A673 (cell line): ENCODE measurements around the gene LRRFIP1.

Source experiments
- EZH2 ChIP-seq: fragments of 200-600 bp; sonication (generic); IDR thresholded peaks from 2 replicates; pipeline ENCODE4 v1.6.1; 2017; ENCODE audit warnings: borderline replicate concordance, low read depth, mild to moderate bottlenecking, mixed read lengths, antibody characterized with exemption, low read length; ENCODE audit not compliant: poor library complexity, severe bottlenecking
- TF ChIP-seq, protein P1 (sequence below): fragments of 300-800, 200-600 bp; sonication (generic); conservative IDR thresholded peaks from 2 replicates; pipeline ENCODE4 v1.5.1; 2017; ENCODE audit warnings: low read depth, mild to moderate bottlenecking, antibody characterized with exemption, low read length, moderate library complexity, mixed read lengths

DNA sequence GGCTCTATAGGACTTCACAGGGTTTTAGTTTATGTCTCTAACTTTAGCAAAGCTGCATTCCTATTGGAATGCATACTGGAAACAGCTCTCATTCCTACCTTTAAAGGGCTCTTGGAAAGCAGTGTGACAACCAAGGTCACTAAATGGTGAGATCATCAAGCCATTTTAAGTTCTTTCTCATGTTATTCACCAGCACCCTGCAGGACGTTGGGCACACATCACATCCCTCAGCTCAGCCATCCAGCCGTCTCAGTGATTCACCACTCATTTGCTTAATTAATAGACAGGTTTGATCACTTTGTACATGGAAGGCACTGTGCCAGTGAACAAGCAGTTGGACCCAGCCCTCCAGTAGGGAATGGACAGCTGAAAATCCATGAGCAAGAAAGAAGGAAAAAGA, 139.0 kb downstream of the LRRFIP1 start:
- TF ChIP-seq, protein P1, sequence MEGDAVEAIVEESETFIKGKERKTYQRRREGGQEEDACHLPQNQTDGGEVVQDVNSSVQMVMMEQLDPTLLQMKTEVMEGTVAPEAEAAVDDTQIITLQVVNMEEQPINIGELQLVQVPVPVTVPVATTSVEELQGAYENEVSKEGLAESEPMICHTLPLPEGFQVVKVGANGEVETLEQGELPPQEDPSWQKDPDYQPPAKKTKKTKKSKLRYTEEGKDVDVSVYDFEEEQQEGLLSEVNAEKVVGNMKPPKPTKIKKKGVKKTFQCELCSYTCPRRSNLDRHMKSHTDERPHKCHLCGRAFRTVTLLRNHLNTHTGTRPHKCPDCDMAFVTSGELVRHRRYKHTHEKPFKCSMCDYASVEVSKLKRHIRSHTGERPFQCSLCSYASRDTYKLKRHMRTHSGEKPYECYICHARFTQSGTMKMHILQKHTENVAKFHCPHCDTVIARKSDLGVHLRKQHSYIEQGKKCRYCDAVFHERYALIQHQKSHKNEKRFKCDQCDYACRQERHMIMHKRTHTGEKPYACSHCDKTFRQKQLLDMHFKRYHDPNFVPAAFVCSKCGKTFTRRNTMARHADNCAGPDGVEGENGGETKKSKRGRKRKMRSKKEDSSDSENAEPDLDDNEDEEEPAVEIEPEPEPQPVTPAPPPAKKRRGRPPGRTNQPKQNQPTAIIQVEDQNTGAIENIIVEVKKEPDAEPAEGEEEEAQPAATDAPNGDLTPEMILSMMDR: no peak
- TF ChIP-seq EZH2: no peak
